ENCODE data around the gene SIT1. TPM values are rescaled to one million over a fixed set of nuclear protein-coding genes. Genes with fewer than 3 reads are reported as not detected.
A peak's percentile ranks its signal among the peaks of the same experiment; 100 is the strongest.

Gene SIT1
- total and polyA plus RNA-seq, 12 donors, result 0.19 to 3.6 (median 0.31) TPM; not detected in 5

GRCh38 chr9:35628389-35628991, 22.2 kb downstream of the SIT1 start:
- Histone ChIP-seq H3K4me3 (no peak overlapping the region), H3K27me3 (no peaks in the 10 kb centered on the region), H3K9me3 (no peaks in the 10 kb centered on the region), H3K4me1 (no peaks in the 10 kb centered on the region), H3K27ac (no peak overlapping the region), H3K36me3 (no peaks in the 10 kb centered on the region)
- TF ChIP-seq CTCF (IDR thresholded peaks at IDR 0.05), result no peak
- no peak for DNase-seq
- no peak for ATAC-seq
- intact Hi-C loops (cut with DNase I), result no loop called here
- 95 to 96% methylated on average over 6 of the region's 6 CpGs for WGBS, 2 donors

DNA sequence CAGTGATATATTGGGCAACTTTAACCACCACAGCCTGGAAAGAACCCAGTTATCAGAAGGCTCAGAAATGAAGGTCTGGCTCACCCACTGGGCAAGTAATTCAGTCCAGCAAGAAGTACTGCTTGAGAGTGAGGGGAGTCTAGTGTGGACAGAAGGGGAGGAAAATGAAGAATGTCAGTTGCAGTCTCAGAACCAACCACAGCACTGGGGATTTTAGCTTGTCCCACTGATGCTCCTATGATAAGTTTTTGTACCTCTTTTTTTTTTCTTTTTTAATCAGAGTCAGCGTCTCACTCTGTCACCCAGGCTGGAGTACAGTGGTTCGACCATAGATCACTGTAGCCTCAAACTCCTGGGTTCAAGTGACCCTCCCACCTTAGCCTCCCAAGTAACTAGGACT, 23.2 kb downstream of the SIT1 start:
- Histone ChIP-seq H3K36me3 (no peaks in the 10 kb centered on the region), H3K9me3 (no peaks in the 10 kb centered on the region), H3K27me3 (no peaks in the 10 kb centered on the region), H3K4me1 (no peaks in the 10 kb centered on the region), H3K27ac (no peak overlapping the region), H3K4me3 (no peak overlapping the region)
- 88 to 92% methylated on average over 2 of the region's 2 CpGs for WGBS, 2 donors
- intact Hi-C loops (cut with DNase I), result no loop called here
- TF ChIP-seq CTCF (IDR thresholded peaks at IDR 0.05), result no peak
- ATAC-seq, result no peak
- no peak for DNase-seq

DNA sequence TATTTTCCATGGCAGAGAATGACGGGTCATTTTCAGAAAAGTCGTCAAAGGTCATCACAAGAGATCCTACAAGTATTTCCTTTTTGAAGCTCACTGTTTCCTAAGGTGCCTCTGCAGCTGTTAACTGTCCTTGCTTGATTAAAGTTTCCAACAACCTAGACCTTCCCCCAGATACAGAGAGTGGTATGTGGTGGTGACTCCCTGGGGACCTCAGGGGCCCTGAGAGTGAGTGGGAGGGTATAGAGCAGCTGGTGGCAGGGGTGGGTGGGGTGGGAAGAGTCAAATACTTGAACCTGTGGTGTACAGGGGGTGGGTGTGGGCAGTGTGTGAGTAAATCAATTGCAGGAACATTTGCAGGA, 31.0 kb downstream of the SIT1 start:
- Histone ChIP-seq H3K4me1 (peaks cover 0 to 36% (median 3%) of the 10 kb centered on the region in 9 donors), H3K27ac (peak overlapping the region in 1 of 10 donors; percentile 4), H3K27me3 (peaks cover 0 to 15% (median 0%) of the 10 kb centered on the region in 7 donors), H3K36me3 (no peaks in the 10 kb centered on the region), H3K4me3 (no peak overlapping the region), H3K9me3 (no peaks in the 10 kb centered on the region)
- 49 to 58% methylated on average over 2 of the region's 2 CpGs for WGBS, 2 donors
- no peak for DNase-seq
- no peak for TF ChIP-seq CTCF (IDR thresholded peaks at IDR 0.05)
- intact Hi-C loops (cut with DNase I), result no loop called here
- ATAC-seq, result no peak

DNA sequence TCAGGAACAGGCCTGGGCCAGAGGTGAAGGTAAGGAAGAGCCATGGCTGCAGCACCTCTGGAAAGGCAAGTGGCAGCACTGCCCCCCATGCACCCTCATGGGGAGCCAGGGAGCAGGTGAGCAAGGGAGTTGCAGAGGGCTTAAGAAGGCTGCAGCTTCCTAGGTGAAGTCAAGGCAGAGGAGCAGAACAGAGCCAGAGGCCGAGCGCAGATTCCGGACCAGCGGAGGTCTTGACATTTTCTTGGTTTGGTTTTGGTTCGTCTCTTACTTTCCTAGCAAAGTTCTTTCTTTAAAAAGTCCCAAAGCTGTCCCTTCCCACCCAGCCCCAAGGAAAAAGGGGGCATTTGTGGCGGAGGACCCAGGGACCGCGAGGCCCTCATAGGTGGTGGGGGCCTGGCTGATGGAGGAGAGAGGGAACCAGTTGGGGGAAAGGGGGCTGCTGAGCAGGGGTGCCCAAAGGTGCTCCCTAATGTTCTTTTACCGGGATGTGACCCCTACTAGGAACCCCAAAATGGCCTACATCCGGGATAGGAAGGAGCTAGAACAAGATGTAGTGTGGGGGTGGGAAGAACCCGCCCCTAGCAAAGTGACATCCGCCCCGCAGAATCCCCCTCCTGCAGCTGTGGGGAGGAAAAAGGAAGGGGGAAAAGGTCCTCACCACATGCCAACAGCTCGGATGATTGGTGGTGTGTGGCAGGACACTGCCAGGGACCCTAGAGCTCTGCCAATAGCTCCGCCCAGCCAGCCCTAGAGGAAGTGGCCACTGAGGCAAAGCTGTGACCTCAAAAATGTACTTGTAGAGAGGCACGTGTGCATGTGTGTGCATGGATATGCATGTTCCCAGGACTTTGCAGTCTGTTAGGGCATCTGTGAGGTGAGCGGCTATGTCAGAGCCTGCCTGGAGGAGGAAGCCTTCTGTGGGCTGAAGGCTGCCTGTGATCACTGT, 31.6 kb downstream of the SIT1 start:
- 88 to 89% methylated on average over 17 of the region's 17 CpGs for WGBS, 2 donors
- H3K4me3 ChIP-seq, result no peak overlapping the region
- H3K36me3 ChIP-seq, result no peaks in the 10 kb centered on the region
- H3K4me1 ChIP-seq, result peaks cover 0 to 36% (median 3%) of the 10 kb centered on the region in 9 donors
- TF ChIP-seq CTCF (IDR thresholded peaks at IDR 0.05), result no peak
- H3K27me3 ChIP-seq, result peaks cover 0 to 15% (median 0%) of the 10 kb centered on the region in 7 donors
- intact Hi-C loops (cut with DNase I), result no loop called here
- ATAC-seq (peak in 4 of 8 donors; percentile 14 to 63 (median 39)), DNase-seq (no peak)
- no peaks in the 10 kb centered on the region for H3K9me3 ChIP-seq
- H3K27ac ChIP-seq, result peak overlapping the region in 1 of 10 donors; percentile 73
